Vagina (tissue), 2 donors: ENCODE data around the gene TLE7. TPM values are rescaled to one million over a fixed set of nuclear protein-coding genes. Genes with fewer than 3 reads are reported as not detected.

ENCODE experiments used
- DNase-seq, 2 donors: peaks; one replicate each; pipeline ENCODE4 v3.0.0-alpha.2; 2017; ENCODE audit errors: extremely low spot score in 2 of 2
- H3K27ac ChIP-seq: fragments of 200-600 bp; sonication (generic); one replicate; pipeline ENCODE4 v1.5.1; 2019
- H3K27me3 ChIP-seq: fragments of 200-600 bp; sonication (generic); one replicate; pipeline ENCODE4 v1.5.1; 2019
- H3K36me3 ChIP-seq, 2 donors: fragments of 200-600 bp; sonication (generic); one replicate each; pipeline ENCODE4 v1.5.1; 2017 to 2019
- H3K4me1 ChIP-seq: fragments of 200-600 bp; sonication (generic); one replicate; pipeline ENCODE4 v1.5.1; 2019
- H3K4me3 ChIP-seq, 2 donors: fragments of 200-600 bp; sonication (generic); 1 replicate in 1 of 2; 2 replicates in 1 of 2; pipeline ENCODE4 v1.5.1; 2016 to 2019
- H3K9me3 ChIP-seq: fragments of 200-600 bp; sonication (generic); one replicate; pipeline ENCODE4 v1.5.1; 2019
- POLR2A ChIP-seq, 2 donors: fragments of 450-650 bp; IDR thresholded peaks; one replicate each; pipeline ENCODE4 v1.6.1; 2017; ENCODE audit warnings: antibody characterized with exemption in 2 of 2, mild to moderate bottlenecking in 2 of 2, moderate library complexity in 2 of 2
- POLR2AphosphoS5 ChIP-seq, 2 donors: sonication (generic); formaldehyde crosslinking; IDR thresholded peaks; one replicate each; pipeline ENCODE4 v1.9.0; 2017; ENCODE audit warnings: antibody characterized with exemption in 2 of 2, mild to moderate bottlenecking in 2 of 2, low read depth in 1 of 2; ENCODE audit not compliant: insufficient read depth in 1 of 2
- intact Hi-C: fragments of 100-400 bp; cut with DNase I; formaldehyde crosslinking; loops from one replicate; pipeline ENCODE4 v1.15.1; 2023
- total RNA-seq: library from RNA; depleted of rRNA; stranded (reverse); fragments of >200 nt; gene quantifications from one replicate; pipeline ENCODE4 v1.2.3, GENCODE V29; 2016
- TF ChIP-seq, protein P1 (sequence below), 3 experiments: fragments of 450-650 bp in 2 of 3; fragments of 200-600 bp in 1 of 3; sonication (generic) in 1 of 3; IDR thresholded peaks; one replicate each; pipeline ENCODE4 v1.5.1; 2017 to 2019; ENCODE audit warnings: antibody characterized with exemption in 3 of 3, mild to moderate bottlenecking in 2 of 3, moderate library complexity in 2 of 3

The TLE7 gene
- total RNA-seq, 1 donor from 2014 or later, result not detected

DNA sequence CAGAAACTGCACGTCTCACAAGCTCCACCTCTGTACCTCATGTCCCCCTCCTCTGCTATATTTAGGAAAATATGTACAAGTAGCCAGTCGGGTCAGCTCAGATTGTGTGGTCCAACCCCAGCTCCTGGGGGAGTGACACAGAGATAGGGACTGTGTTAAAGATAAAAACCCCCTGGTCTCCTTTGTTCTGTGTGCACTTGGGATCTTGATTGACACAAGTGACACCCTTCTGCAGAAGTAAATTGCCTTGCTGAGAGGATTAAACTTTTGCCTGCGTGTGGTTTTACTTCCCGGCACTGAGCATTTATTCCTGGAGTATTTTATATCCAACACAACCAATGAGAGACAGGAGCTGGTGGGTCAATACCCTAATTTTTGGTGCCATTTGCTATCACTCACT lies 37.5 kb downstream of the TLE7 start:
- no peaks in the 10 kb centered on the region for H3K36me3 ChIP-seq
- TF ChIP-seq, protein P1, sequence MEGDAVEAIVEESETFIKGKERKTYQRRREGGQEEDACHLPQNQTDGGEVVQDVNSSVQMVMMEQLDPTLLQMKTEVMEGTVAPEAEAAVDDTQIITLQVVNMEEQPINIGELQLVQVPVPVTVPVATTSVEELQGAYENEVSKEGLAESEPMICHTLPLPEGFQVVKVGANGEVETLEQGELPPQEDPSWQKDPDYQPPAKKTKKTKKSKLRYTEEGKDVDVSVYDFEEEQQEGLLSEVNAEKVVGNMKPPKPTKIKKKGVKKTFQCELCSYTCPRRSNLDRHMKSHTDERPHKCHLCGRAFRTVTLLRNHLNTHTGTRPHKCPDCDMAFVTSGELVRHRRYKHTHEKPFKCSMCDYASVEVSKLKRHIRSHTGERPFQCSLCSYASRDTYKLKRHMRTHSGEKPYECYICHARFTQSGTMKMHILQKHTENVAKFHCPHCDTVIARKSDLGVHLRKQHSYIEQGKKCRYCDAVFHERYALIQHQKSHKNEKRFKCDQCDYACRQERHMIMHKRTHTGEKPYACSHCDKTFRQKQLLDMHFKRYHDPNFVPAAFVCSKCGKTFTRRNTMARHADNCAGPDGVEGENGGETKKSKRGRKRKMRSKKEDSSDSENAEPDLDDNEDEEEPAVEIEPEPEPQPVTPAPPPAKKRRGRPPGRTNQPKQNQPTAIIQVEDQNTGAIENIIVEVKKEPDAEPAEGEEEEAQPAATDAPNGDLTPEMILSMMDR (IDR thresholded peaks at IDR 0.05), result no peak
- TF ChIP-seq POLR2AphosphoS5 (IDR thresholded peaks at IDR 0.05; ENCODE audit: insufficient read depth in 1 of 2, low read depth in 1 of 2), result no peak
- H3K27ac ChIP-seq, result no peak overlapping the region
- no peaks in the 10 kb centered on the region for H3K4me1 ChIP-seq
- no peaks in the 10 kb centered on the region for H3K27me3 ChIP-seq
- DNase-seq, result no peak
- no peaks in the 10 kb centered on the region for H3K9me3 ChIP-seq
- intact Hi-C loops, result no loop called here
- H3K4me3 ChIP-seq, result no peak overlapping the region

DNA sequence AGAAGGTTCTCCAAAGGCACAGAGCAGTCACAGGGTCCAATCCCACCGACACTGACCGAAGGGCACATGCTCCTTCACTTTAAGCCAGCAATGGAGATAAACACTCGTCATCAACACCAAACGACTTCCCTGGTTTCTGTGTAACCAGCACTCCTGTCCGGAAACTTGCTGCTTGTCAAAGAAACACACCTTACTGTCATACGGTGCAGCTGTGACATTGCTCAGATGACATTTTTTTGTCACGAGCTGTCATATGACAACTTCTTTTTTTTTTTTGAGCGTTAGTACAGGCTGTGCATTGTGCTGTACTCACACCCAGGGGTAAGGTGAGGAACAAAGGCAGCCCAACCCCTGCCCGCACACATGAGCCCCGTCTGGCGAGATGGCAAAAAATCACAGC lies 39.2 kb downstream of the TLE7 start:
- Histone ChIP-seq H3K4me3 (no peak overlapping the region), H3K27ac (no peak overlapping the region), H3K27me3 (no peaks in the 10 kb centered on the region), H3K4me1 (no peaks in the 10 kb centered on the region), H3K36me3 (no peaks in the 10 kb centered on the region), H3K9me3 (no peaks in the 10 kb centered on the region)
- DNase-seq, result no peak
- intact Hi-C loops, result no loop called here
- TF ChIP-seq POLR2AphosphoS5 (IDR thresholded peaks at IDR 0.05; ENCODE audit: insufficient read depth in 1 of 2, low read depth in 1 of 2), result no peak
- TF ChIP-seq POLR2A (IDR thresholded peaks at IDR 0.05), result no peak
- TF ChIP-seq, protein P1 (IDR thresholded peaks at IDR 0.05), result no peak

DNA sequence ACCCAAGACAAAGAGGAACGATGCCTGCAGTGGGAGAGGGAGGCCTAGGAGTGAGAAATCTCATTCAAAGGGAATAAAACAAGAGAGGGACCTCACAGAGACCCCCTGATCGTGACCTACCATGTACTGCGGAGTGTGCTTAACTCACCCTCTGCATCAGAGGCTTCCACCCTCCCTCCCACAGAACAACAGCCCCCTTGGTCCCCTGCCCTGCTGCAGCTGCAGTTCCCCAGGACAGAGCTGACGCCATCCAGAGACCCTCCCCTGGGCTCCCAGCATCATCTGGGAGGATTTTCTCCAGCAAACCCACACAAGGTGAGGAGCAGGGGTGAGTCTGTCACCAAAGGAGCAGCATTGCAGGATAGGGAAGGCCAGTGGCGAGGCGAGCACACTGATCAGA lies 39.8 kb downstream of the TLE7 start:
- no peak for DNase-seq
- TF ChIP-seq, protein P1 (IDR thresholded peaks at IDR 0.05), result no peak
- TF ChIP-seq POLR2A (IDR thresholded peaks at IDR 0.05) (no peak), POLR2AphosphoS5 (IDR thresholded peaks at IDR 0.05; ENCODE audit: insufficient read depth in 1 of 2, low read depth in 1 of 2) (no peak)
- no peak overlapping the region for H3K4me3 ChIP-seq
- no peaks in the 10 kb centered on the region for H3K9me3 ChIP-seq
- H3K4me1 ChIP-seq, result no peaks in the 10 kb centered on the region
- no peak overlapping the region for H3K27ac ChIP-seq
- intact Hi-C loops, result no loop called here
- H3K36me3 ChIP-seq, result no peaks in the 10 kb centered on the region
- H3K27me3 ChIP-seq, result no peaks in the 10 kb centered on the region

DNA sequence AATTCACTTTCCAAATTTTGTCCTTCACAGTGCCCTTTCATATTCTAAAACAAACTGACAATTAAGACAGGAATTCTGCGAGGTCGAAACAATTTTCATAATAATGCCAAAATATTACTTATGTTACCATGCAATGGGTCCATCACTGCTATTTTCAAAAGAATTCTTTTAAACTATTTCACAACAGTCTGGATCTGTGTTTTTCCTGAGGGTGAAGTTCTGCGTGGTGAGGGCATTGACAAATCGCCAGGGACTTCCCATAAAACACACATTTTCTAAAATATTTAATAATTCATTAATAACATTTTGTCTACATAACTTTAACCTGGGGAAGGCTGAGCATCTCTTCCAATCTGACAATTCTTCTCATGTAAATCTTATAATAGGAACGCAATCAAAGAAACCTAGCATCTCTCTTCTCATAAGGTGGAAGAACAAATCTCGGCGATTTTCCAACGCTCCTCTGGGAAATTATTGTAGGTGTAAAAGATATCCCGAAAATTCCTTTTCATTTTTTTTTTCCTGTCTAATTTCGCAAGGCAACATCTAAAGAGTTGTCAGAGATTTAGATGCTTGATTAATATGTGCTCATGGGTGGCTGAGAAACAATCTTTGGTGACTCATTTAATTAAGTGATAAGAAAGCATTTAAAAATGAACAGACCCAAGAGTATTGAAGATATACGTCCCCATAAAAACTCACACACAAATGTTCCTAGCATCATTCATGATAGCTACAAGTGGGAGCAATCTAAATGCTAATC lies 41.9 kb downstream of the TLE7 start:
- H3K36me3 ChIP-seq, result no peaks in the 10 kb centered on the region
- H3K27me3 ChIP-seq, result no peaks in the 10 kb centered on the region
- H3K4me3 ChIP-seq, result no peak overlapping the region
- H3K4me1 ChIP-seq, result no peaks in the 10 kb centered on the region
- no peaks in the 10 kb centered on the region for H3K9me3 ChIP-seq
- DNase-seq, result no peak
- intact Hi-C loops, result no loop called here
- no peak for TF ChIP-seq POLR2AphosphoS5 (IDR thresholded peaks at IDR 0.05; ENCODE audit: insufficient read depth in 1 of 2, low read depth in 1 of 2)
- TF ChIP-seq, protein P1 (IDR thresholded peaks at IDR 0.05), result no peak
- TF ChIP-seq POLR2A (IDR thresholded peaks at IDR 0.05), result no peak
- no peak overlapping the region for H3K27ac ChIP-seq

DNA sequence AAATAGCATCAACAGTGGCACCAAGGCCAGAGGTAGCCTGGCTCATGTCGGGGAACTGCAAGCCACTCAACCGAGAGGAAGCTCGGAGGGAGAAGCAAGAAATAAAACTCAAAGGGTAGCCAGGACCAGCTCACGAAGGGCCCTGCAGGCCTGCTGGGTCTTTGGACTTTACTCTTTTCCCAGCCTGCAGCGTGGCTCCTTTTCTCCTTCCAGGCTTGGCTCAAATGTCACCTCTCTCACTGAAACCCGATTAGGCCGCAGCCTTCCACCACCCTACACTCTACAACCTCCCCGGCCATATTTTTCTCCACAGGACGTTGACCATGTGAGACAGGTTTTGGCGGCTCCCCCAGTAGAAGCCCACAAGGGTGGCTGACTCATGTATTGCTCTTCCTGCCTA lies 45.3 kb downstream of the TLE7 start:
- H3K27ac ChIP-seq, result no peak overlapping the region
- no peaks in the 10 kb centered on the region for H3K27me3 ChIP-seq
- TF ChIP-seq POLR2A (IDR thresholded peaks at IDR 0.05) (no peak), POLR2AphosphoS5 (IDR thresholded peaks at IDR 0.05; ENCODE audit: insufficient read depth in 1 of 2, low read depth in 1 of 2) (no peak)
- TF ChIP-seq, protein P1 (IDR thresholded peaks at IDR 0.05), result no peak
- intact Hi-C loops, result no loop called here
- no peaks in the 10 kb centered on the region for H3K4me1 ChIP-seq
- no peaks in the 10 kb centered on the region for H3K9me3 ChIP-seq
- no peak for DNase-seq
- H3K36me3 ChIP-seq, result no peaks in the 10 kb centered on the region
- H3K4me3 ChIP-seq, result no peak overlapping the region
